Testis (tissue), 3 donors: ENCODE data around the gene ZNF627. TPM values are rescaled to one million over a fixed set of nuclear protein-coding genes. Genes with fewer than 3 reads are reported as not detected.
"Not testable (repeated sequence)": the region's sequence is repeated elsewhere in the genome, so short reads cannot be mapped to it uniquely, and the experiment has no call there.

ENCODE experiments used
- DNase-seq: peaks from one replicate; pipeline ENCODE4 v3.0.0-alpha.2; 2019
- H3K27ac ChIP-seq, 2 donors: fragments of 200-600 bp; sonication (generic); one replicate each; pipeline ENCODE4 v1.5.1; 2019
- H3K27me3 ChIP-seq: fragments of 200-600 bp; sonication (generic); one replicate; pipeline ENCODE4 v1.5.1; 2019
- H3K36me3 ChIP-seq: fragments of 200-600 bp; sonication (generic); one replicate; pipeline ENCODE4 v1.5.1; 2017; ENCODE audit warnings: low read depth; ENCODE audit errors: missing control alignments
- H3K4me1 ChIP-seq: fragments of 200-600 bp; sonication (generic); one replicate; pipeline ENCODE4 v1.5.1; 2019
- H3K4me3 ChIP-seq, 2 donors: fragments of 200-600 bp; sonication (generic); one replicate each; pipeline ENCODE4 v1.5.1; 2017 to 2019
- H3K9me3 ChIP-seq: fragments of 200-600 bp; sonication (generic); one replicate; pipeline ENCODE4 v1.5.1; 2017
- POLR2A ChIP-seq: fragments of 450-650 bp; IDR thresholded peaks from one replicate; pipeline ENCODE4 v1.6.1; 2017; ENCODE audit warnings: antibody characterized with exemption, mild to moderate bottlenecking, moderate library complexity
- WGBS, 2 donors: methylation state at CpG; one replicate each; pipeline ENCODE4 v1.1.5; 2018; 5-methylcytosine and 5-hydroxymethylcytosine counted together
- intact Hi-C: fragments of 100-400 bp; cut with DNase I; formaldehyde crosslinking; loops from one replicate; pipeline ENCODE4 v1.15.1; 2023; ENCODE audit warnings: low total_unique reads
- polyA plus RNA-seq: library from polyadenylated mRNA; stranded (reverse); fragments of 350-450 nt; fragmentation: Illumina TruSeq; extraction: RNeasy Lipid Tissue Mini Kit (QIAGEN cat#74804); gene quantifications from one replicate; pipeline ENCODE4 v1.2.3, GENCODE V29; 2014; ENCODE audit warnings: low read depth, low replicate concordance; ENCODE audit not compliant: insufficient read depth
- total RNA-seq, 2 donors: library from RNA; depleted of rRNA; stranded (reverse); fragments of >200 nt; gene quantifications; one replicate each; pipeline ENCODE4 v1.2.3, GENCODE V29; 2016
- TF ChIP-seq, protein P1 (sequence below), 3 experiments: fragments of 450-650 bp in 2 of 3; fragments of 200-600 bp in 1 of 3; sonication (generic) in 1 of 3; IDR thresholded peaks; one replicate each; pipeline ENCODE4 v1.5.1; 2016 to 2019; ENCODE audit warnings: antibody characterized with exemption in 3 of 3, mild to moderate bottlenecking in 2 of 3, moderate library complexity in 1 of 3

ZNF627 gene
- total and polyA plus RNA-seq, 3 donors from 2014 or later: 15.5 to 17.2 (median 16.7) TPM

- no peaks in the 10 kb centered on the region for H3K27me3 ChIP-seq
- H3K4me1 ChIP-seq: no peaks in the 10 kb centered on the region
- H3K27ac ChIP-seq: no peak overlapping the region
- no peaks in the 10 kb centered on the region for H3K36me3 ChIP-seq
- DNase-seq: no peak
- TF ChIP-seq POLR2A: no peak
- TF ChIP-seq, protein P1, sequence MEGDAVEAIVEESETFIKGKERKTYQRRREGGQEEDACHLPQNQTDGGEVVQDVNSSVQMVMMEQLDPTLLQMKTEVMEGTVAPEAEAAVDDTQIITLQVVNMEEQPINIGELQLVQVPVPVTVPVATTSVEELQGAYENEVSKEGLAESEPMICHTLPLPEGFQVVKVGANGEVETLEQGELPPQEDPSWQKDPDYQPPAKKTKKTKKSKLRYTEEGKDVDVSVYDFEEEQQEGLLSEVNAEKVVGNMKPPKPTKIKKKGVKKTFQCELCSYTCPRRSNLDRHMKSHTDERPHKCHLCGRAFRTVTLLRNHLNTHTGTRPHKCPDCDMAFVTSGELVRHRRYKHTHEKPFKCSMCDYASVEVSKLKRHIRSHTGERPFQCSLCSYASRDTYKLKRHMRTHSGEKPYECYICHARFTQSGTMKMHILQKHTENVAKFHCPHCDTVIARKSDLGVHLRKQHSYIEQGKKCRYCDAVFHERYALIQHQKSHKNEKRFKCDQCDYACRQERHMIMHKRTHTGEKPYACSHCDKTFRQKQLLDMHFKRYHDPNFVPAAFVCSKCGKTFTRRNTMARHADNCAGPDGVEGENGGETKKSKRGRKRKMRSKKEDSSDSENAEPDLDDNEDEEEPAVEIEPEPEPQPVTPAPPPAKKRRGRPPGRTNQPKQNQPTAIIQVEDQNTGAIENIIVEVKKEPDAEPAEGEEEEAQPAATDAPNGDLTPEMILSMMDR (IDR thresholded peaks at IDR 0.05): no peak
- no peak overlapping the region for H3K4me3 ChIP-seq
- H3K9me3 ChIP-seq: no peaks in the 10 kb centered on the region
- intact Hi-C loops: no loop called here
- 88 to 96% methylated on average over 5 of the region's 5 CpGs for WGBS, 2 donors
These were observed 15.7 kb downstream of the ZNF627 start for GRCh38 chr19:11612816-11613511.

- TF ChIP-seq, protein P1 (IDR thresholded peaks at IDR 0.05): no peak
- no peak for TF ChIP-seq POLR2A
- no peaks in the 10 kb centered on the region for H3K36me3 ChIP-seq
- no peak for DNase-seq
- no peaks in the 10 kb centered on the region for H3K4me1 ChIP-seq
- intact Hi-C loops: no loop called here
- 96 to 97% methylated on average over 19 of the region's 19 CpGs for WGBS, 2 donors
- no peak overlapping the region for H3K4me3 ChIP-seq
- no peak overlapping the region for H3K27ac ChIP-seq
- no peaks in the 10 kb centered on the region for H3K27me3 ChIP-seq
- H3K9me3 ChIP-seq: no peaks in the 10 kb centered on the region
These were observed 20.1 kb downstream of the ZNF627 start for GRCh38 chr19:11617180-11618062.

GRCh38 chr19:11620553-11620952, 23.3 kb downstream of the ZNF627 start:
- DNase-seq: no peak
- no peaks in the 10 kb centered on the region for H3K36me3 ChIP-seq
- WGBS, 2 donors: 72 to 94% methylated on average over 4 of the region's 4 CpGs

GRCh38 chr19:11622401-11622800, 25.1 kb downstream of the ZNF627 start:
- intact Hi-C loops, H3K27ac ChIP-seq, DNase-seq, H3K36me3 ChIP-seq, H3K4me1 ChIP-seq, H3K4me3 ChIP-seq, H3K9me3 ChIP-seq, H3K27me3 ChIP-seq: not testable (repeated sequence)
- WGBS, 2 donors: 63 to 72% methylated on average over 3 of the region's 3 CpGs

More at GRCh38 chr19:11620553-11620952, 23.3 kb downstream of the ZNF627 start:
- Histone ChIP-seq H3K4me1 (peaks cover 4% of the 10 kb centered on the region), H3K27me3 (no peaks in the 10 kb centered on the region), H3K9me3 (no peaks in the 10 kb centered on the region), H3K27ac (no peak overlapping the region), H3K4me3 (no peak overlapping the region)
- intact Hi-C loops: no loop called here
- TF ChIP-seq, protein P1 (IDR thresholded peaks at IDR 0.05): no peak
- TF ChIP-seq POLR2A: no peak

DNA sequence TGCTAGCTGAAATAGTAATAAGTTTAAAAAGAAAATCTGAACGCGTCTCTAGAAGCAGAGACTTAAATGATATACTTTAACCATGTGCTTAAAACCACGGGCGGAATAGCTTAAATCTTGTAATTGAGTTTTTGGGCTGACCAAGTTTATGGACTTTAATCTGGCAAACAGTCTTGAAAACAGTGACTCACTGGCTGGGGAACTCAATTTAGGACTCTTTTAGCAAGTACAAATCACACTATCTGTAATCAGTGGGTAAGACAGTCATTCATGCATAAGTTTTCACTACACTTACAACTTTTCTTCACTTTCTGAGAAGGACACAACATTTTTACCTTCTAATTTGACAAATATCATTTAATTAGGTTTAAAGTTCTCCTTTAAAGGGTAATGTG, 26.8 kb downstream of the ZNF627 start:
- intact Hi-C loops: no loop called here
- Histone ChIP-seq H3K9me3 (no peaks in the 10 kb centered on the region), H3K4me1 (peaks cover 4% of the 10 kb centered on the region), H3K27me3 (no peaks in the 10 kb centered on the region), H3K36me3 (no peaks in the 10 kb centered on the region), H3K4me3 (no peak overlapping the region), H3K27ac (no peak overlapping the region)
- 15 to 31% methylated on average over 4 of the region's 4 CpGs for WGBS, 2 donors
- no peak for TF ChIP-seq POLR2A
- TF ChIP-seq, protein P1 (IDR thresholded peaks at IDR 0.05): no peak
- DNase-seq: no peak
